ENCODE measurements around the gene FAM107B.

GRCh38 chr10:14583967-14584366 lies 190.7 kb downstream of the FAM107B start:
- TF ChIP-seq, protein P1, sequence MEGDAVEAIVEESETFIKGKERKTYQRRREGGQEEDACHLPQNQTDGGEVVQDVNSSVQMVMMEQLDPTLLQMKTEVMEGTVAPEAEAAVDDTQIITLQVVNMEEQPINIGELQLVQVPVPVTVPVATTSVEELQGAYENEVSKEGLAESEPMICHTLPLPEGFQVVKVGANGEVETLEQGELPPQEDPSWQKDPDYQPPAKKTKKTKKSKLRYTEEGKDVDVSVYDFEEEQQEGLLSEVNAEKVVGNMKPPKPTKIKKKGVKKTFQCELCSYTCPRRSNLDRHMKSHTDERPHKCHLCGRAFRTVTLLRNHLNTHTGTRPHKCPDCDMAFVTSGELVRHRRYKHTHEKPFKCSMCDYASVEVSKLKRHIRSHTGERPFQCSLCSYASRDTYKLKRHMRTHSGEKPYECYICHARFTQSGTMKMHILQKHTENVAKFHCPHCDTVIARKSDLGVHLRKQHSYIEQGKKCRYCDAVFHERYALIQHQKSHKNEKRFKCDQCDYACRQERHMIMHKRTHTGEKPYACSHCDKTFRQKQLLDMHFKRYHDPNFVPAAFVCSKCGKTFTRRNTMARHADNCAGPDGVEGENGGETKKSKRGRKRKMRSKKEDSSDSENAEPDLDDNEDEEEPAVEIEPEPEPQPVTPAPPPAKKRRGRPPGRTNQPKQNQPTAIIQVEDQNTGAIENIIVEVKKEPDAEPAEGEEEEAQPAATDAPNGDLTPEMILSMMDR (IDR thresholded peaks at IDR 0.05): no peak
- TF ChIP-seq POLR2A (IDR thresholded peaks at IDR 0.05): no peak

All from gastroesophageal sphincter (tissue), 3 donors.